Left kidney (tissue), 2 donors: ENCODE measurements around the gene SPTB. TPM values are rescaled to one million over a fixed set of nuclear protein-coding genes. Genes with fewer than 3 reads are reported as not detected.

Experiments
- DNase-seq: peaks from one replicate; pipeline ENCODE4 v3.0.0-alpha.2; 2013
- polyA plus RNA-seq: library from polyadenylated mRNA; unstranded; fragments of 120-200 nt; gene quantifications from one replicate; pipeline ENCODE4 v1.2.1, GENCODE V29; 2013; ENCODE audit not compliant: insufficient read length

SPTB gene
- polyA plus RNA-seq, 1 donor = 15.4 TPM

GRCh38 chr14:64850369-64851137 lies 29.2 kb downstream of the SPTB start:
- no peak for DNase-seq

GRCh38 chr14:64849940-64850339 lies 29.8 kb downstream of the SPTB start:
- DNase-seq = no peak

DNA sequence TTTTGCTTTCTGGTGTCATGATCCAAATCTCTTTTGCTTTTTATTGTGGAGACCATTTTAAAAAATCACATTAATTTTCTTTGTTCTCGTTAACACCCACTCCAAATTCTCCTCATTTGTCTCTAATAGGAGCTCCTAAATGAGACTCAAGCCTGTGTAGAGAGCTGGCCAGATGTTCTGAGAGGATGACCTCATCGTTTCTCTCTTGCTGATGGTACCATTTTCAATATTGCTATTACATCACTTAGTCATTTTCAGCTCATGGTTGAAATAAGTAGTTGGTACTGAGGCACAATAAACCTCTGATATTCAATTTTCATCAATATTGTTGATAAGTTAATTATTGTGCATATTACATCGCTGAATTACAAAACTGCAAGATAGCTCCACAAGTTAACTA lies 31.5 kb downstream of the SPTB start:
- DNase-seq = no peak

GRCh38 chr14:64846319-64846718 lies 33.4 kb downstream of the SPTB start:
- DNase-seq = no peak

DNA sequence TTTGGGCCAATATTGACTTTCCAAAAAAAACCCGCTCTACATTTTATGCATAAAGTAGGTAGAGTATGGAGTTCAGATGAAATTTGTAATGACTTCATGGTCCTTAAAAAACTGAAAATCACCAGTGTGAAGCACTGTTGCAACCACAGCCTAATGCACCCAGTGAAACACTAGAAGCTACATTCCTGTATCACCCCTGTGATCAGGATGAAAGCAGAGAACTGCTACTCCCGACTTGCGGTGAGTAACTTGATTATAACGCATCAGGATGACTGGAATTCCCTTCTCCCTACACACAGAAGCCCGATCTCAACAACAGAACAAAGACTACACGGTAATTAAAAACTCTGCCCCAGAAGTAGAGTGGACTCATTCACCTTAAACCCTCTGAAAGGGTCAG lies 33.8 kb downstream of the SPTB start:
- DNase-seq = no peak

DNA sequence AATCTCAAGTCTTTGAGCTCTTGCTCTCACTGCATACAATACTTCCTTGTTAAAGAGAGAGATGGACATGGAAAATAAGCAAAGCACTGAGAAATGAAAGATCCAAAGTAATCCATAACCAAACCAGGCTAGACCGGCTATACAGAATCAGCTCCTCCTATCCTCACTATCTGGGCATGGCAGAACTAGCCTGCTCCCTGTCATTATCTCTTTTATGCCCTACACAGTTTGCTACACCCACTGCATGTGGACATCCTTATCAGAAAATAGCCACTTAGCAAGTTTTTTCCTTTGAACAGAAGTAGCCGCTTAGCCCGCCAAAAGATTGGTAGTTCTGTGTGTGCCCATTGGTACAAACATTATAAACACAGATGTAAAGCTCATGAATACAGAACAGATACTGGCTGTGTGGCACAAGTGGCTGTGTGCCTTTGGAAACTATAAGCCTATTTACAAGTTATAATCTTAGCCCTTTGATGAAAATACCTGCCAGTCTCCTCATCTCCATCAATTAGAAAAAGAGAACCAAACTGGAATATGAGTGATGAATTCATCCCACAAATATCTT lies 34.7 kb downstream of the SPTB start:
- no peak for DNase-seq

GRCh38 chr14:64844272-64844671 lies 35.4 kb downstream of the SPTB start:
- DNase-seq = no peak

- DNase-seq = no peak
Measured at GRCh38 chr14:64843548-64843947, 36.2 kb downstream of the SPTB start.

GRCh38 chr14:64841772-64842750 lies 37.6 kb downstream of the SPTB start:
- DNase-seq = no peak

DNA sequence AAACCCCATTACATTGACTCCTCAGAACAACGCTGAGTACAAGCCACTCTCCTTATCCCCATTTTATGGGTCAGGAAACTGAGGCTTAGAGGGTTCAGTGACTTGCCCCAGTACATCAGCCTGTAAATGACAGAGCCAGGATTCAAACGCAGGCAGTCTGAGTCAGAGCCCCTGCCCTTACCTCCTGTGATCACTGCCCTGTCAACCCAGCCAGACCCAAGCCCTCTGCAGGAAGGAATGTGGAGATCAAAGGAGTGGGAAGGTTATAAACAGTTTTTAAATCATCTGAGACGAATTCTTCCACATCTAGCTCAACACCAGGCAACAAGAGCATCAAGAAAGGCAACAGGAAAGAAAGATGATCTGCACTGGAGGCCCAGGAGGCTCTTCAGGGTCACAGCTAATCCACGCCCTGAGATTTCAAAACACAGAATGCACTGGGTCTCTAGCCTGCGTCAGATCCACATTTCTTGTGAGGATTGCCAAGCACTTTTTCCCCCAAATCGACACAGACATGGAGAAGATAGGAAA lies 38.5 kb downstream of the SPTB start:
- DNase-seq = peak; percentile 75

DNA sequence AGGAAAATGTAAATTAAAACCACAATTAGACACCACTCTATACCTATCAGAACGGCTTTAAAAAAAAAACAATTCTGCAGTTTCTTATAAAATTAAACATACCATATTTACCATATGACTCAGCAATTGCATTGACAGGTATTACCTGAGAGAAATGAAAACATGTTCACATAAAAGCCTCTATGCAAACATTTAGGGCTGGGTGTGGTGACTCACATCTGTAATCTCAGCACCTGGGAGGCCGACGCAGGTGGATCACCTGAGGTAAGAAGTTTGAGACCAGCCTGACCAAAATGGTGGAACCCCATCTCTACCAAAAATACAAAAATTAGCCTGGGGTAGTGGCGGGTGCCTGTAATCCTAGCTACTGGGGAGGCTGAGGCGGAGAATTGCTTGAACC lies 41.1 kb downstream of the SPTB start:
- DNase-seq = no peak

DNA sequence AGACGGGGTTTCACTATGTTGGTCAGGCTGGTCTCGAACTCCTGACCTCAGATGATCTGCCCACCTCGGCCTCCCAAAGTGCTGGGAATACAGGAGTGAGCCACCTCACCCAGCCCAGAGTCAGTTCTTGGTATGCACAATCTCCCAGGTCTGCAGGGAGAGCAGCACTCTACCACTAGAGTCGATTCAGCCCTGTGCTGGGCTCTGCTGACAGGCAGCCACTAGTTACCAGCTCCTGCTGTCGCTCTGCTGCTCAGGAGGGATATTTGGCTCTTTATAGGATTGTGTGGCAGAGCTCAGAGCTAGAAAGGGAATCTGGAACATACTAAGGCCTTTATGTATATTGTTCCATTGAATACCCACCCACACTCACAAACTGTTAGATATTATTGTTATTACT lies 44.3 kb downstream of the SPTB start:
- DNase-seq = no peak

GRCh38 chr14:64834965-64835364 lies 44.7 kb downstream of the SPTB start:
- no peak for DNase-seq

DNA sequence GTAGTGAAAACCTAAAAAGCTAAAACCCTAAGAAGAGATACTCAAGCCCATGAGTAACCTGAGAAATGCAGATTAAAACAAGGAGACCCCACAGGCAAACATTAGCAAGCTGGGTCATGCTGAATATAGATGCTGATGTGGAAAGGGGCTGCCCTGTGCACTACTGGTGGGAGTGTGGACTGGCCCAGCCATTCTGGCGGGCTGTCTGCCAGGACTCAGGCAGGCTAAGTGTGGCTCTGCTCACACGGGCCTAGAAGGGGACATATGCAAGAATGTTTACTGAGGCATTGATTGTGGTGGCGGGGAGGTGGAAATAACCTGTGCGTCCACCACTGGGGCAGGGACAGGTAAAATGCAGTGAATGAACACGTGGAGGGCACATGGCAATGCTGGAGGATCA lies 48.3 kb downstream of the SPTB start:
- DNase-seq = no peak

DNA sequence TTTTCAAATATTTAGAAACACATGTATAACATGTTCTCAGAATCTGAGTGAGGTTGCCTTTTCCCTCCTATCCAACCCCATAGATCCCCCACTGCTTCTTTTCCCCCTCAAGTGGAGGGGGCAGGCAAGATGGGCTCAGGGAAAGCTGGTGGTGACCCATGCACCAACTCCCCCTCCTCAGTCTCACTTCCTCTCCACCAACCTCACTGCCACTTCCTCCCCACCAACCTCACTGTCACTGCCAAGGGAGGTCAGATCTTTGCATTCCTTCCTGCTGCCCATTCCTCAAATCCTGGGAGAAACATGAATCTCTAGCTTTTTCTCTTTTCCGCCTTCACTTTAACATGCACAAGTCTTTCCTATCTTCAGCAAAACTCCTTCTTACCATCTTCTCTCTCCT lies 48.7 kb downstream of the SPTB start:
- DNase-seq = no peak

- DNase-seq = no peak
Measured at GRCh38 chr14:64828071-64828470, 51.6 kb downstream of the SPTB start.

GRCh38 chr14:64826845-64827244 lies 52.9 kb downstream of the SPTB start:
- no peak for DNase-seq

DNA sequence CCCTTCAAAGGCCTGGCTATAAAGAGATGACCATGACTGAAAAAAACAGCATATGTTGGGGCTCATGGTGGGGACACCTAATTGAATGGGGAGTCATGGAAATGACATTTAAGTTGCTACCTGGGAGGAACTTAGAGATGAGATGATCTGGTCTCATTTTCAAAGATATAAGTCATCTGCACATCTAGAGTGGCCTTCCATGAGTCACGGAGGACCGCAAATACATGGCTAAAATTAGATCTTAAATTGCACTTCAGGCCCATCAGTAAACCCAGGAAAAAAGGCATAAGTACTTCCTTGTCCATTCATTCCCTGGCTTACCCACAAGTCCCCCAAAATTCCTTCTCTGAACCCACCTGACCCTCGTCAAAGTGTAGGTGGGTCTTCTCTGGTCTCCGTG lies 53.4 kb downstream of the SPTB start:
- DNase-seq = no peak

DNA sequence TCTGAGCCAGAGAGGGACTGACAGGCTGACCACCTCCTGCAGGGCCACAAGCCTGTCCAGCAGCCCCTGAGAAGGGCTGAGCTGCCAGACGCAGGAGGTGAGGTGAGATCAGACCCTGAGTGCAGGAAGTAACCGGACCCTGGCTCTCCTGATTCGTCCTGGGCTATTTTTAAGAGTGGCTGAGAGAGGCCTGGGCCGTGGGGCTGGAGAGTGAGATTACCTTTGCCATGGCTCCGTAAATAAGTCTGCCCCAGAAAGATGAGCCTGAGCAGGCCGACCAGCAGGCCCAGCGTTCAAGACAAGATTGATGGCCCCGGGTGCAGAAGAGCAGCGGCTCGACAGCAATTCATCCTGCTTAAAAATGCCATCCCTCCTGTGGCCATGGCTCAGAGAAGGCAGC lies 54.2 kb downstream of the SPTB start:
- peak; percentile 74 for DNase-seq

- DNase-seq = no peak
Measured at GRCh38 chr14:64825006-64825405, 54.7 kb downstream of the SPTB start.

DNA sequence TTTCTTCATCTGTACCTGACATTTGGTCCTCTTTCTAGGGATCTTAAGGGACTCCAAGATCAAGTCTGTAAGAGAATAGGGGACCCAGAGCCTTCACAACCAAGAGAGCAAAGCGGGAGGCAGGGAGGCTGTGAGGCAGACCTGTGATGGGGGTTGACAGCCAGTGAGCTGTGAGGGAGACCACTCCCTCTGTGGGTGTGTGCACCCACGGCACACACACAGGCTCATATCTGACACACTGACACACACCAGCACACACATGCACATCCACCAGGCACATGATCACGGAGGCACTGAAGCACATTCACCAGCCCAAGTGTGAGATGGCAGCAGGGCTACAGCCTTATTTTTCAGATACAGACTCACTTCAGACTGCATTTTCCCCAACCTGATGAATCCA lies 55.2 kb downstream of the SPTB start:
- no peak for DNase-seq

DNA sequence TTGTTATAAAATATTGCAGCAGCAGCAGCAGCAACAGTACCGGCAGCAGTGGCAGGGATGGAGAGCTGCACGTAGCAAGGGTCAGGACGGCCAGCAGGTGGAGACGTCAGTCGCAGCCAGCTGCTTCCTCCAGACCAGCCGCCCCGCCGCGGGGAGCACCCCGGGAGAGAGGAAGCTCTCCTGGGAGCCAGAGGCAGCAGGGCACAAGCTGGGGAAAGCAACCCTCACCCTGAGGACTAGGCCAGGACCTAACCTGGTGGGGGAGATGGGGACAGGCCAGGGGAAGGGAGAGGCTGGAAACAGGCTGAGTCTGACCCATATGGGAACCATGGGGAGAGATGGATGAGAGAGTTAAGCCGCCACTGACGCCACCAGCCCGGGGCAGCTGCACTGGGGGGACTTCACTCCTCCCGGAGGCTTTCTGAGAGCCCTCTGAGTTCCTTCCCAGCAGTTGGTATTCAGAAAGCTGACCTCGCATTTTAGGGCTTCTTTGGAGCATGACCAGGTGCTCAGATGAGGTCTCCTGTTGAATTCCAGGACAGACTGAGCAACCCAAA lies 56.3 kb downstream of the SPTB start:
- DNase-seq = no peak
